ENCODE results near the gene RNASEH2A. TPM values are rescaled to one million over a fixed set of nuclear protein-coding genes. Genes with fewer than 3 reads are reported as not detected.
"Not testable (repeated sequence)": the region's sequence is repeated elsewhere in the genome, so short reads cannot be mapped to it uniquely, and the experiment has no call there.

The RNASEH2A gene
- total RNA-seq, 2 donors from 2014 or later, result 8.7 to 11.5 TPM

DNA sequence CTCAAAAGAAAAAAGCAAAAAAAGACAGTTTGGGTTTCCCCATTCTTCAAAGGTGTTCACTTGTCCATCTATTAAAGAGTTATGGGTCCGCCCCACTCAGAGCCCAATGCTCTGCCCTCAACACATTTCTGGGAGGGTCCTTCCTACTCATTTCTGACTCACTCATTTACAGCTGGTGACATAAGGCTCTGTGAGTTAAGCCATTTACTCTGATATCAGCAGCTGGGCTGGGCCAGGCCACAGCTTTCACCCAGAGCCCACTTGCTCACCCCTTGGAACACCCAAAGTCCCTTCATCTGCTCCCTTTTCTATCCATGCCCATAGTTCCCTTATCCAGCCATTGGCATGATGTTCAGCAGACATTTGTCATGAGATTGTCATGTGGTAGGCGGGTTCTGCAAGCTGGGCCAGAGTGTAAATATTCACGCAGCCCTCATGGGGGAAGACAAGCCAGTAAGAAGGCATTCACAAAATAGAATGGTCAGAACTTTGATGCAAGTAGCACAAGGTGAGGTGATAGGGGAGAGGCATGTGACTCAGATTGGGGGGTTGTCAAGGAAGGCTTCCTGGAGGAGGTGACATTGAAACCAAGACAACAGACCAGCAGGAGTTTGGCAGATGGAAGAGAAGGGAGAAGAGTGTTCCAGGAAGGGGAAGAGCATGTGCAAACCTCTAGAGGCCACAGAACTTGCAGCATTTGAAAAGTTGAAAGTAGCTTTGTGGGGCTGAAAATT is 37.8 kb downstream of the RNASEH2A start:
- whole genome bisulfite sequencing, result 74% methylated on average over 3 of the region's 3 CpGs
- no peak overlapping the region for H3K27ac ChIP-seq
- no peaks in the 10 kb centered on the region for H3K4me1 ChIP-seq (replicated peaks)
- DNase-seq (ENCODE audit: low spot score), result no peak
- intact Hi-C loops (cut with DNase I), result no loop called here
- TF ChIP-seq POLR2AphosphoS5 (IDR thresholded peaks at IDR 0.05) (no peak), POLR2A (IDR thresholded peaks at IDR 0.05) (no peak)
- TF ChIP-seq, protein P1, sequence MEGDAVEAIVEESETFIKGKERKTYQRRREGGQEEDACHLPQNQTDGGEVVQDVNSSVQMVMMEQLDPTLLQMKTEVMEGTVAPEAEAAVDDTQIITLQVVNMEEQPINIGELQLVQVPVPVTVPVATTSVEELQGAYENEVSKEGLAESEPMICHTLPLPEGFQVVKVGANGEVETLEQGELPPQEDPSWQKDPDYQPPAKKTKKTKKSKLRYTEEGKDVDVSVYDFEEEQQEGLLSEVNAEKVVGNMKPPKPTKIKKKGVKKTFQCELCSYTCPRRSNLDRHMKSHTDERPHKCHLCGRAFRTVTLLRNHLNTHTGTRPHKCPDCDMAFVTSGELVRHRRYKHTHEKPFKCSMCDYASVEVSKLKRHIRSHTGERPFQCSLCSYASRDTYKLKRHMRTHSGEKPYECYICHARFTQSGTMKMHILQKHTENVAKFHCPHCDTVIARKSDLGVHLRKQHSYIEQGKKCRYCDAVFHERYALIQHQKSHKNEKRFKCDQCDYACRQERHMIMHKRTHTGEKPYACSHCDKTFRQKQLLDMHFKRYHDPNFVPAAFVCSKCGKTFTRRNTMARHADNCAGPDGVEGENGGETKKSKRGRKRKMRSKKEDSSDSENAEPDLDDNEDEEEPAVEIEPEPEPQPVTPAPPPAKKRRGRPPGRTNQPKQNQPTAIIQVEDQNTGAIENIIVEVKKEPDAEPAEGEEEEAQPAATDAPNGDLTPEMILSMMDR (IDR thresholded peaks at IDR 0.05), result no peak
- H3K4me3 ChIP-seq, result no peak overlapping the region
- no peaks in the 10 kb centered on the region for H3K36me3 ChIP-seq
- H3K9me3 ChIP-seq, result no peaks in the 10 kb centered on the region
- peaks cover 12% of the 10 kb centered on the region for H3K27me3 ChIP-seq (replicated peaks; ENCODE audit: insufficient read depth)

DNA sequence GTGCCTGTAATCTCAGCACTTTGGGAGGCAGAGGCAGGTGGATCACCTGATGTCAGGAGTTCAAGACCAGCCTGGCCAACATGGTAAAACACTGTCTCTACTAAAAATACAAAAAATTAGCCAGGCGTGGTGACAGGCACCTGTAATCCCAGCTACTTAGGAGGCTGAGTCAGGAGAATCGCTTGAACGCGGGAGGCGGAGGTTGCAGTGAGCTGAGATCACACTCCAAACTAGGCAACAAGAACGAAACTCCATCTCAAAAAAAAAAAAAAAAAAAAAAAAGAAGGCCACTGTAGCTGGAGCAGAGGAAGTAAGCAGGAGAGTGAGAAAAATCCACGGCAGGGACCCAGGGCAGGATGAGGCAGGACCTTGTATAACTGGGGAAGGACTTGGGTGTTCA is 40.2 kb downstream of the RNASEH2A start:
- H3K27me3 ChIP-seq (replicated peaks; ENCODE audit: insufficient read depth), result not testable (repeated sequence)

DNA sequence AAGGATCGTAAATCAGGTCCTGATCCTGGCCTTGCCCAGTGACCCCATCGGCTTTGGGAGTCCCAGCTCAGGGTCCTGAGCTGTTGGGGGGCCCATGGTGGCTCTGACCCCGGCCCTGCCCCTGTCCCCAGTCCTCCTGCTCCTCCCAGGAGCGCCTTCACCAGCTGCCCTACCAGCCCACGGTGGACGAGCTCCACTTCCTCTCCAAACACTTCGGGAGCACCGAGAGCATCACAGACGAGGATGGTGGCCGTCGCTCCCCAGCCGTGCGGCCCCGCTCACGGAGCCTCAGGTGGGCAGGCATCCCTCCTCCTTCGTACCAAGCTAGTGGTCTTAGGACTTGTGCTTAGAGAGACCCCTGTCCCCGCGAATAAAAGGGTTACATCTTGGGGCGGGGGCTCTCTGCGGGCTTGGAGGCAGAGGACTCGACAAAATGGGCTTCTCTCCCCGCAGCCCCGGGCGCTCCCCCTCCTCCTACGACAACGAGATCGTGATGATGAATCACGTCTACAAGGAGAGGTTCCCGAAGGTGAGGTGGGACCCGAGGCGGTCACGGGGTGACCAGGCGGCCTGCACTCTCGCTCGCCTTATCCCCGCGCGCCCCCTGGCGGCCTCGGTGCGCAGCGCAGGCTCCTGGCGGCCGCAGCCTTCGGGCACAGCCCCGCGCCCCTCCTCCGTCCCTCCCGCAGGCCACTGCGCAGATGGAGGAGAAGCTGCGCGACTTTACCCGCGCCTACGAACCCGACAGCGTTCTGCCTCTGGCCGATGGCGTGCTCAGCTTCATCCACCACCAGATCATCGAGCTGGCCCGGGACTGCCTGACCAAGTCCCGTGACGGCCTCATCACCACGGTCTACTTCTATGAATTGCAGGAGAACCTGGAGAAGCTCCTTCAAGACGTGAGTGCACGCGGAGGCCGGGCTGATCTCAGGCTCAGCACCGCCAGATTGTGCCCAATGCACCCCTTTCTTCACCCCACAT is 41.1 kb downstream of the RNASEH2A start:
- H3K4me3 ChIP-seq, result no peak overlapping the region
- peak; percentile 75 for DNase-seq (ENCODE audit: low spot score)
- no peak for TF ChIP-seq POLR2AphosphoS5 (IDR thresholded peaks at IDR 0.05)
- TF ChIP-seq, protein P1 (IDR thresholded peaks at IDR 0.05), result peak; percentile 95 to 99 (median 97)
- no peak for TF ChIP-seq POLR2A (IDR thresholded peaks at IDR 0.05)
- H3K4me1 ChIP-seq (replicated peaks), result no peaks in the 10 kb centered on the region
- H3K9me3 ChIP-seq, result no peaks in the 10 kb centered on the region
- intact Hi-C loops (cut with DNase I), result loop anchor here (5.0 kb wide), 1 partner anchor 85 kb away; no protein-coding TSS in a partner anchor
- WGBS, result 11% methylated on average over 68 of the region's 69 CpGs
- no peak overlapping the region for H3K27ac ChIP-seq
- H3K27me3 ChIP-seq (replicated peaks; ENCODE audit: insufficient read depth), result peaks cover 3% of the 10 kb centered on the region
- no peaks in the 10 kb centered on the region for H3K36me3 ChIP-seq

More for the DNA sequence above, 40.2 kb downstream of the RNASEH2A start:
- H3K9me3 ChIP-seq; H3K4me1 ChIP-seq (replicated peaks); H3K27ac ChIP-seq; DNase-seq (ENCODE audit: low spot score); H3K4me3 ChIP-seq; H3K36me3 ChIP-seq: not testable (repeated sequence)
- intact Hi-C loops (cut with DNase I), result loop anchor here (5.0 kb wide), 1 partner anchor 84 kb away; no protein-coding TSS in a partner anchor
- 86% methylated on average over 7 of the region's 7 CpGs for WGBS

DNA sequence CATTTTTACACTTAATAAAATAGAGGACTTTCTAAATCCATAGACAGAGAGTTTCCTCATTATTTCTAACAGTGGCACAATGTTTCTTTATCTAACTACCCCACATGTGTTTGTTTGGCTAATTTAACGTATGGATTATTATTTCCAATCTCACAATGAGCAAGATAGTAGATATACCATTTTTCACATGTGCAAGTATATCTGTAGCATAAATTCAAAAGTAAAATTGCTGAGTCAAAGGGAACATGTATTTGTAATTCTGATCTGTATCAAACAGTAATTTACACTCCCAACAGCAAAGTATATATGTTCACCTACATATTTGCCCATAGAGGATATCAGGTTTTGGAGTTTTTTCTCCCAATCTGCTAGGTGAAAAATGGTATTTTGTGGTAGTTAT is 50.3 kb downstream of the RNASEH2A start:
- intact Hi-C loops (cut with DNase I), result no loop called here
- H3K27me3 ChIP-seq (replicated peaks; ENCODE audit: insufficient read depth), result no peaks in the 10 kb centered on the region
- no peaks in the 10 kb centered on the region for H3K9me3 ChIP-seq
- no peaks in the 10 kb centered on the region for H3K36me3 ChIP-seq
- 72% methylated on average over 1 of the region's 1 CpG for WGBS
- TF ChIP-seq, protein P1 (IDR thresholded peaks at IDR 0.05), result no peak
- TF ChIP-seq POLR2A (IDR thresholded peaks at IDR 0.05) (no peak), POLR2AphosphoS5 (IDR thresholded peaks at IDR 0.05) (no peak)
- no peak overlapping the region for H3K4me3 ChIP-seq
- H3K4me1 ChIP-seq (replicated peaks), result no peaks in the 10 kb centered on the region
- no peak for DNase-seq (ENCODE audit: low spot score)
- no peak overlapping the region for H3K27ac ChIP-seq
